Mesenchymal stem cell (in vitro differentiated cells and primary cell): ENCODE data around the gene PITX2.

Experiments used
- DNase-seq: peaks from one replicate; pipeline ENCODE4 v3.0.0-alpha.2; 2013
- H2AFZ ChIP-seq: one replicate; pipeline ENCODE4 v1.6.1; 2013; ENCODE audit warnings: low read depth, mild to moderate bottlenecking, control low read depth, inconsistent platforms, low read length, moderate library complexity
- H2AK5ac ChIP-seq: 2 replicates; pipeline ENCODE4 v1.6.1; 2013; ENCODE audit warnings: low read length, moderate library complexity, mild to moderate bottlenecking, inconsistent platforms; ENCODE audit not compliant: severe bottlenecking
- H2BK120ac ChIP-seq: one replicate; pipeline ENCODE4 v1.6.1; 2013; ENCODE audit warnings: low read depth, mild to moderate bottlenecking, inconsistent platforms, low read length, moderate library complexity
- H2BK12ac ChIP-seq, 2 experiments: one replicate each; pipeline ENCODE4 v1.6.1; 2013; ENCODE audit warnings: inconsistent platforms in 2 of 2, low read length in 2 of 2, mild to moderate bottlenecking in 2 of 2, moderate library complexity in 2 of 2, control low read depth in 1 of 2
- H2BK15ac ChIP-seq: one replicate; pipeline ENCODE4 v1.6.1; 2013; ENCODE audit warnings: mild to moderate bottlenecking, low read depth, inconsistent platforms; ENCODE audit not compliant: poor library complexity, severe bottlenecking
- H2BK5ac ChIP-seq: 2 replicates; pipeline ENCODE4 v1.6.1; 2013; ENCODE audit warnings: low read depth, mild to moderate bottlenecking, low read length, control low read depth, inconsistent platforms; ENCODE audit not compliant: poor library complexity, severe bottlenecking
- H3K14ac ChIP-seq, 2 experiments: one replicate each; pipeline ENCODE4 v1.6.1; 2013; ENCODE audit warnings: inconsistent platforms in 2 of 2, low read length in 2 of 2, control low read depth in 1 of 2, mild to moderate bottlenecking in 1 of 2, moderate library complexity in 1 of 2
- H3K18ac ChIP-seq, 2 experiments: one replicate each; pipeline ENCODE4 v1.6.1; 2013; ENCODE audit warnings: inconsistent platforms in 2 of 2, low read length in 2 of 2, control low read depth in 1 of 2, low read depth in 1 of 2, mild to moderate bottlenecking in 1 of 2
- H3K23ac ChIP-seq, 2 experiments: one replicate each; pipeline ENCODE4 v1.6.1; 2013; ENCODE audit warnings: inconsistent platforms in 2 of 2, low read length in 2 of 2, mild to moderate bottlenecking in 2 of 2, moderate library complexity in 2 of 2, control low read depth in 1 of 2
- H3K27ac ChIP-seq: 2 replicates; pipeline ENCODE4 v1.5.1; 2013; ENCODE audit warnings: mild to moderate bottlenecking, moderate library complexity, low read length, control low read depth, inconsistent platforms; ENCODE audit not compliant: poor library complexity, severe bottlenecking
- H3K27me3 ChIP-seq, 2 experiments: 2 replicates each; pipeline versions ENCODE4 v1.6.1 to v1.7.0; 2013; ENCODE audit warnings: low read length in 2 of 2, mild to moderate bottlenecking in 2 of 2, moderate library complexity in 2 of 2, control low read depth in 1 of 2, inconsistent platforms in 1 of 2; ENCODE audit not compliant: control insufficient read depth in 1 of 2, insufficient read depth in 1 of 2
- H3K36me3 ChIP-seq, 2 experiments: 2 replicates each; pipeline versions ENCODE4 v1.6.1 to v1.7.0; 2013; ENCODE audit warnings: low read length in 2 of 2, control low read depth in 1 of 2, inconsistent platforms in 1 of 2, low read depth in 1 of 2, mild to moderate bottlenecking in 1 of 2; ENCODE audit not compliant: insufficient read depth in 2 of 2, control insufficient read depth in 1 of 2
- H3K4ac ChIP-seq, 2 experiments: one replicate each; pipeline ENCODE4 v1.6.1; 2013; ENCODE audit warnings: inconsistent platforms in 2 of 2, low read length in 2 of 2, mild to moderate bottlenecking in 2 of 2, moderate library complexity in 2 of 2, control low read depth in 1 of 2, low read depth in 1 of 2
- H3K4me1 ChIP-seq: 2 replicates; pipeline ENCODE4 v1.6.1; 2013; ENCODE audit warnings: low read depth, low read length, control low read depth; ENCODE audit not compliant: control insufficient read depth, insufficient read depth
- H3K4me2 ChIP-seq: 2 replicates; pipeline ENCODE4 v1.6.1; 2013; ENCODE audit warnings: low read length, mild to moderate bottlenecking, inconsistent platforms; ENCODE audit not compliant: poor library complexity, severe bottlenecking
- H3K4me3 ChIP-seq, 2 experiments: 2 replicates each; pipeline versions ENCODE4 v1.5.1 to v1.7.0; 2013; ENCODE audit warnings: low read length in 2 of 2, mild to moderate bottlenecking in 2 of 2, control low read depth in 1 of 2, low read depth in 1 of 2; ENCODE audit not compliant: insufficient read depth in 1 of 2
- H3K79me1 ChIP-seq: replicated peaks from 2 replicates; pipeline ENCODE4 v1.6.1; 2013; ENCODE audit warnings: mild to moderate bottlenecking, control low read depth, low read length, inconsistent platforms; ENCODE audit not compliant: poor library complexity, severe bottlenecking
- H3K9ac ChIP-seq: 2 replicates; pipeline ENCODE4 v1.7.0; 2013; ENCODE audit warnings: mild to moderate bottlenecking, low read length, moderate library complexity
- H3K9me3 ChIP-seq: 2 replicates; pipeline ENCODE4 v1.7.0; 2013; ENCODE audit warnings: mild to moderate bottlenecking, low read length; ENCODE audit not compliant: control insufficient read depth
- H4K8ac ChIP-seq: one replicate; pipeline ENCODE4 v1.6.1; 2013; ENCODE audit warnings: inconsistent platforms, mild to moderate bottlenecking, low read length, moderate library complexity
- H4K91ac ChIP-seq: one replicate; pipeline ENCODE4 v1.6.1; 2013; ENCODE audit warnings: mild to moderate bottlenecking, low read length, inconsistent platforms
- WGBS: methylation state at CpG from one replicate; pipeline ENCODE4 v1.1.7; 2013; ENCODE audit warnings: mixed read lengths; 5-methylcytosine and 5-hydroxymethylcytosine counted together

Gene PITX2

DNA sequence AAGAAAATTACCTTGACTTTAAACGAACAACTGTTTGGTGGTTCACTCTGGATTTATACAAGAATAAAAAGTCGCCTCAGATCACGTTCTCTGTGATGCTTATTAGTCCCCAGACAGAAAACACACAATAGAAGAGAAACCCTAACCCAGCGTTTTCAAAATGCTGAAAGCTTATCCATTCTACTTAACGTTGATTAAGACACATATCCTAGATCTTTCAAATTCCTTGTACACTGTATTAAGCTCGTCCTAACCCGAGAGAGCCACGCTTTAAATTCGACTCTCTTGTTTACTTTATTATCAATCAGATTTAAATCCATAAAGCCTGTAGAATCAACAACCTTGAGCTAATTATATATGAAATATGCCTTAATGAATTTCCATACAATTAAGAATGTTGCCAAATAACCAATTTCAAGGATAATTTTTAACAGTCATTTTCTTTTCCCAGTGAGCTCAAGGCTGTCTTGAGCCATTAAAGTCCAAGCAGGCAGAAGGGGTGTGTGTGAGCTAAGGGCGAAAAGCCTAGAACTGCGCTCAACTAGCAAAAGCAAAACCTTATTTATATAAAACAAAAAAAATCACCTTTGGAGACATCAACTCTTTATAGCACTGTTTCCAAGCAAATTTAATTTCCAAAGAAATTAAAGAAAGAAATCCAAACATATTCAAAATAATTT is 981 bp upstream of the PITX2 start:
- Histone ChIP-seq H2BK5ac (no peak overlapping the region), H2BK120ac (no peak overlapping the region), H3K4me2 (no peak overlapping the region), H3K4me3 (peak overlapping the region in 1 of 2 experiments; percentile 87), H3K18ac (no peak overlapping the region), H3K27ac (no peak overlapping the region), H3K36me3 (no peaks in the 10 kb centered on the region), H3K27me3 (peaks cover 30 to 100% of the 10 kb centered on the region in 2 experiments), H2AFZ (no peak overlapping the region), H3K23ac (no peak overlapping the region), H3K4me1 (peaks cover 32% of the 10 kb centered on the region), H4K91ac (no peak overlapping the region), H3K14ac (no peak overlapping the region), H2BK12ac (no peak overlapping the region), H3K9ac (peak overlapping the region; percentile 82), H4K8ac (no peak overlapping the region), H3K79me1 (no peaks in the 10 kb centered on the region), H3K9me3 (no peaks in the 10 kb centered on the region), H2BK15ac (no peak overlapping the region), H2AK5ac (no peak overlapping the region), H3K4ac (no peak overlapping the region)
- no peak for DNase-seq
- 44% methylated on average over 11 of the region's 11 CpGs for WGBS

DNA sequence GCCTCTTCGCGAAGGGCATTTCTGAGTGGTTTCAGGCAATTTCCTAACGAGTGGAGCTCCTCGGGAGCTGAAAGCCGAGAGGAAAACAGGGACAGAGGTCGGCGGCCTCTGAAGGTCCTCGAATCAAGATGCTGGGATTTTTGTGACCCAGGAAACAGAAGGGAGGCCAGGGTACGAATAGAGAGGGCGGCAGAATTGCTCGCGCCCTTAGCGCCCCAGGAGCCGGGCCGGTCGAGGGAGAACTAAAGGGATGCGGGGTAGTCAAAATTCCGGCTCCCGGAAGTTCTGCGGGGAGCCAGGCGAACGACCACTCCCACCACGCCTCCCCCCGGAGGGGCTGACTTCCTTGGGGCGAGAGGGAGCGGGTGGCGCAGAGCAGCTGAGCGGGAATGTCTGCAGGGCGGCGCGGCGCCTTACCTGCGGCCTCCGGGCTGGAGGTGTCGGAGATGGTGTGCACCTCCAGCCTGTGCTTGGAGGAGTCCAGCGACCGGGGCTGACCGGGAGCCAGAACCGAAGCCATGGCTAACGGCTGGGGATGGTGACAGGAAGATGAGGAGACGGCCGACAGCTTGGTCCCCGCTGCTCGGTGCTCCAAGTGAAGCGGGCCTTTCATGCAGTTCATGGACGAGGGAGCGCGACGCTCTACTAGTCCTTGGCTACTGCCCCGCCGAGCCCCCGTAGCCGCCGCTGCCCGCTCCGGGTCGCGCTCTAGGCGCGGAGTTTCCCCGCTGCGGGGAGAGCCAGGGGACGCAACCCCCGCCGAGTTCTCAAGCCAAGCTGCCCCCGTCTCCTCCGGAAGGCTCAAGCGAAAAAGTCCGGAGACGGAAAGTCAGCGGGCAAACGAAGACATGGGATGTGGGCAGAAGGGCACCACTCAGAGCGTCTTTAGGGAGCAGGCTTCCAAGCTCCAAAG is 782 bp downstream of the PITX2 start:
- H3K4me2 ChIP-seq: peak overlapping the region; percentile 85
- under 1% methylated on average over 68 of the region's 73 CpGs for WGBS
- H3K18ac ChIP-seq: peak overlapping the region; percentile 95
- H2BK12ac ChIP-seq: peak overlapping the region in 1 of 2 experiments; percentile 76
- H2AK5ac ChIP-seq: no peak overlapping the region
- H3K23ac ChIP-seq: peak overlapping the region; percentile 51 to 99
- peak; percentile 68 for DNase-seq
- peak overlapping the region; percentile 82 for H3K9ac ChIP-seq
- H2BK5ac ChIP-seq: no peak overlapping the region
- H3K4ac ChIP-seq: peak overlapping the region; percentile 2 to 84
- peak overlapping the region; percentile 75 for H4K8ac ChIP-seq
- peak overlapping the region; percentile 82 for H2BK15ac ChIP-seq
- H3K4me3 ChIP-seq: peak overlapping the region; percentile 60 to 87
- peaks cover 0 to 11% of the 10 kb centered on the region in 2 experiments for H3K36me3 ChIP-seq
- H3K27ac ChIP-seq: no peak overlapping the region
- H3K9me3 ChIP-seq: no peaks in the 10 kb centered on the region
- H3K79me1 ChIP-seq: no peaks in the 10 kb centered on the region
- peak overlapping the region; percentile 88 for H2BK120ac ChIP-seq
- peaks cover 16 to 97% of the 10 kb centered on the region in 2 experiments for H3K27me3 ChIP-seq
- peak overlapping the region; percentile 64 for H4K91ac ChIP-seq
- H2AFZ ChIP-seq: no peak overlapping the region
- peak overlapping the region; percentile 74 to 94 for H3K14ac ChIP-seq
- peaks cover 35% of the 10 kb centered on the region for H3K4me1 ChIP-seq

DNA sequence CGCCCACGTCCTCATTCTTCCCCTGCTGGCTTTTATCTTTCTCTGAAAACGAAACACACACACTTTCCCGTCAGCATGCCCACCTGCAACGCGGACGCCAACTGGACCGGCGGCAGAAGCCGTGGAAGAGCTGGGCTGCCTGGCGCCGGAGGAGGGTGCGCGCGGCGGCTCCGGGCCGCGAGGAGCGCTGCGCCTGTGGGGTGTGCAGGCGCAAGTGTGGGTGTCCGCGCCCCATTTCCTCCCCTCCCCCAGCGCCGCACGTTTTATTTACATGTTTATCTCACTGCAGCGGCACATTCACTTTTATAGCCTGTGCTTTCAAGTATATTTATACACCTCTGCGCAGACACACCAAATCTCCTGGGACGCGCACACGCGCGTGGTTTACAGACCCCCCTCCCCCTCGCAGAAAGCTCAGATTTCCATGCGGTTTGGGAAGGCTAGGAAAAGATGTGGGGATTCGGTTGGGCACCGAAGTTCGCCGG is 1.5 kb downstream of the PITX2 start:
- Histone ChIP-seq H2BK120ac (peak overlapping the region; percentile 88), H2BK5ac (no peak overlapping the region), H3K4me1 (peaks cover 35% of the 10 kb centered on the region), H3K18ac (peak overlapping the region; percentile 95 to 96), H3K4me2 (peak overlapping the region; percentile 83), H3K4me3 (peak overlapping the region in 1 of 2 experiments; percentile 87), H2BK12ac (peak overlapping the region; percentile 59 to 82), H3K23ac (peak overlapping the region; percentile 52 to 86), H2AK5ac (no peak overlapping the region), H3K14ac (peak overlapping the region in 1 of 2 experiments; percentile 78), H4K8ac (peak overlapping the region; percentile 89), H3K9ac (peak overlapping the region; percentile 82), H4K91ac (peak overlapping the region; percentile 90), H3K79me1 (no peaks in the 10 kb centered on the region), H3K36me3 (peaks cover 0 to 11% of the 10 kb centered on the region in 2 experiments), H2AFZ (peak overlapping the region; percentile 21), H3K9me3 (no peaks in the 10 kb centered on the region), H3K27me3 (peaks cover 15 to 94% of the 10 kb centered on the region in 2 experiments), H2BK15ac (peak overlapping the region; percentile 80), H3K27ac (no peak overlapping the region), H3K4ac (peak overlapping the region; percentile 89 to 92)
- WGBS: 1% methylated on average over 40 of the region's 40 CpGs
- DNase-seq: peak; percentile 60
